ENCODE measurements around the gene KIF5C.

Gene KIF5C

GRCh38 chr2:148832637-148833036 lies 42.4 kb upstream of the KIF5C start:
- Histone ChIP-seq H2AFZ (ENCODE audit: low read depth, low read length) (no peak overlapping the region), H3K27me3 (ENCODE audit: insufficient read depth, low read length, poor library complexity) (peaks cover 4% of the 10 kb centered on the region), H4K20me1 (ENCODE audit: insufficient read depth, low read length) (no peaks in the 10 kb centered on the region), H3K79me2 (ENCODE audit: insufficient read depth, low read length) (no peaks in the 10 kb centered on the region), H3K4me3 (ENCODE audit: low read depth in 1 of 2, low read length in 2 of 2) (no peak overlapping the region), H3K36me3 (ENCODE audit: insufficient read depth, low read length) (no peaks in the 10 kb centered on the region), H3K9ac (ENCODE audit: low read depth, low read length) (no peak overlapping the region), H3K4me1 (ENCODE audit: insufficient read depth, low read length) (no peaks in the 10 kb centered on the region), H3K27ac (ENCODE audit: low read length) (no peak overlapping the region), H3K9me3 (ENCODE audit: insufficient read depth, low read length, severe bottlenecking) (no peaks in the 10 kb centered on the region), H3K4me2 (ENCODE audit: insufficient read depth, low read length) (no peak overlapping the region)
- TF ChIP-seq CTCF (IDR thresholded peaks at IDR 0.05; ENCODE audit: borderline replicate concordance, extremely low read depth, low read length, poor library complexity, severe bottlenecking): no peak
- TF ChIP-seq EZH2 (IDR thresholded peaks at IDR 0.05; ENCODE audit: borderline replicate concordance, low read depth, low read length, severe bottlenecking): no peak
- ATAC-seq (ENCODE audit: insufficient read depth, low read depth) (no peak), DNase-seq (no peak)

- ATAC-seq (ENCODE audit: insufficient read depth, low read depth) (no peak), DNase-seq (no peak)
- Histone ChIP-seq H3K36me3 (ENCODE audit: insufficient read depth, low read length) (no peaks in the 10 kb centered on the region), H3K27ac (ENCODE audit: low read length) (no peak overlapping the region), H4K20me1 (ENCODE audit: insufficient read depth, low read length) (no peaks in the 10 kb centered on the region), H3K4me3 (ENCODE audit: low read depth in 1 of 2, low read length in 2 of 2) (no peak overlapping the region), H3K4me2 (ENCODE audit: insufficient read depth, low read length) (no peak overlapping the region), H3K4me1 (ENCODE audit: insufficient read depth, low read length) (no peaks in the 10 kb centered on the region), H3K79me2 (ENCODE audit: insufficient read depth, low read length) (no peaks in the 10 kb centered on the region), H3K9me3 (ENCODE audit: insufficient read depth, low read length, severe bottlenecking) (no peaks in the 10 kb centered on the region), H3K27me3 (ENCODE audit: insufficient read depth, low read length, poor library complexity) (no peaks in the 10 kb centered on the region), H3K9ac (ENCODE audit: low read depth, low read length) (no peak overlapping the region), H2AFZ (ENCODE audit: low read depth, low read length) (no peak overlapping the region)
- TF ChIP-seq EZH2 (IDR thresholded peaks at IDR 0.05; ENCODE audit: borderline replicate concordance, low read depth, low read length, severe bottlenecking) (no peak), CTCF (IDR thresholded peaks at IDR 0.05; ENCODE audit: borderline replicate concordance, extremely low read depth, low read length, poor library complexity, severe bottlenecking) (no peak)
These were observed 33.0 kb upstream of the KIF5C start for GRCh38 chr2:148842050-148842449.

GRCh38 chr2:148848146-148848545 lies 26.9 kb upstream of the KIF5C start:
- Histone ChIP-seq H3K36me3 (ENCODE audit: insufficient read depth, low read length) (no peaks in the 10 kb centered on the region), H3K4me2 (ENCODE audit: insufficient read depth, low read length) (no peak overlapping the region), H3K4me1 (ENCODE audit: insufficient read depth, low read length) (no peaks in the 10 kb centered on the region), H3K9ac (ENCODE audit: low read depth, low read length) (no peak overlapping the region), H2AFZ (ENCODE audit: low read depth, low read length) (no peak overlapping the region), H4K20me1 (ENCODE audit: insufficient read depth, low read length) (no peaks in the 10 kb centered on the region), H3K79me2 (ENCODE audit: insufficient read depth, low read length) (no peaks in the 10 kb centered on the region), H3K27ac (ENCODE audit: low read length) (no peak overlapping the region), H3K27me3 (ENCODE audit: insufficient read depth, low read length, poor library complexity) (no peaks in the 10 kb centered on the region), H3K4me3 (ENCODE audit: low read depth in 1 of 2, low read length in 2 of 2) (no peak overlapping the region), H3K9me3 (ENCODE audit: insufficient read depth, low read length, severe bottlenecking) (peaks cover 4% of the 10 kb centered on the region)
- DNase-seq (no peak), ATAC-seq (ENCODE audit: insufficient read depth, low read depth) (no peak)
- no peak for TF ChIP-seq CTCF (IDR thresholded peaks at IDR 0.05; ENCODE audit: borderline replicate concordance, extremely low read depth, low read length, poor library complexity, severe bottlenecking)
- no peak for TF ChIP-seq EZH2 (IDR thresholded peaks at IDR 0.05; ENCODE audit: borderline replicate concordance, low read depth, low read length, severe bottlenecking)

GRCh38 chr2:148853458-148853857 lies 21.6 kb upstream of the KIF5C start:
- Histone ChIP-seq H3K9me3 (ENCODE audit: insufficient read depth, low read length, severe bottlenecking) (peaks cover 4% of the 10 kb centered on the region), H3K4me2 (ENCODE audit: insufficient read depth, low read length) (no peak overlapping the region), H3K27me3 (ENCODE audit: insufficient read depth, low read length, poor library complexity) (no peaks in the 10 kb centered on the region), H3K9ac (ENCODE audit: low read depth, low read length) (no peak overlapping the region), H2AFZ (ENCODE audit: low read depth, low read length) (no peak overlapping the region), H3K4me1 (ENCODE audit: insufficient read depth, low read length) (no peaks in the 10 kb centered on the region), H3K27ac (ENCODE audit: low read length) (no peak overlapping the region), H3K79me2 (ENCODE audit: insufficient read depth, low read length) (no peaks in the 10 kb centered on the region), H3K36me3 (ENCODE audit: insufficient read depth, low read length) (no peaks in the 10 kb centered on the region), H3K4me3 (ENCODE audit: low read depth in 1 of 2, low read length in 2 of 2) (no peak overlapping the region), H4K20me1 (ENCODE audit: insufficient read depth, low read length) (no peaks in the 10 kb centered on the region)
- DNase-seq (no peak), ATAC-seq (ENCODE audit: insufficient read depth, low read depth) (no peak)
- TF ChIP-seq EZH2 (IDR thresholded peaks at IDR 0.05; ENCODE audit: borderline replicate concordance, low read depth, low read length, severe bottlenecking) (no peak), CTCF (IDR thresholded peaks at IDR 0.05; ENCODE audit: borderline replicate concordance, extremely low read depth, low read length, poor library complexity, severe bottlenecking) (no peak)
